Measurements from ENCODE around the gene KIF7.
"Not testable (repeated sequence)": the region's sequence is repeated elsewhere in the genome, so short reads cannot be mapped to it uniquely, and the experiment has no call there.

KIF7 gene, protein sequence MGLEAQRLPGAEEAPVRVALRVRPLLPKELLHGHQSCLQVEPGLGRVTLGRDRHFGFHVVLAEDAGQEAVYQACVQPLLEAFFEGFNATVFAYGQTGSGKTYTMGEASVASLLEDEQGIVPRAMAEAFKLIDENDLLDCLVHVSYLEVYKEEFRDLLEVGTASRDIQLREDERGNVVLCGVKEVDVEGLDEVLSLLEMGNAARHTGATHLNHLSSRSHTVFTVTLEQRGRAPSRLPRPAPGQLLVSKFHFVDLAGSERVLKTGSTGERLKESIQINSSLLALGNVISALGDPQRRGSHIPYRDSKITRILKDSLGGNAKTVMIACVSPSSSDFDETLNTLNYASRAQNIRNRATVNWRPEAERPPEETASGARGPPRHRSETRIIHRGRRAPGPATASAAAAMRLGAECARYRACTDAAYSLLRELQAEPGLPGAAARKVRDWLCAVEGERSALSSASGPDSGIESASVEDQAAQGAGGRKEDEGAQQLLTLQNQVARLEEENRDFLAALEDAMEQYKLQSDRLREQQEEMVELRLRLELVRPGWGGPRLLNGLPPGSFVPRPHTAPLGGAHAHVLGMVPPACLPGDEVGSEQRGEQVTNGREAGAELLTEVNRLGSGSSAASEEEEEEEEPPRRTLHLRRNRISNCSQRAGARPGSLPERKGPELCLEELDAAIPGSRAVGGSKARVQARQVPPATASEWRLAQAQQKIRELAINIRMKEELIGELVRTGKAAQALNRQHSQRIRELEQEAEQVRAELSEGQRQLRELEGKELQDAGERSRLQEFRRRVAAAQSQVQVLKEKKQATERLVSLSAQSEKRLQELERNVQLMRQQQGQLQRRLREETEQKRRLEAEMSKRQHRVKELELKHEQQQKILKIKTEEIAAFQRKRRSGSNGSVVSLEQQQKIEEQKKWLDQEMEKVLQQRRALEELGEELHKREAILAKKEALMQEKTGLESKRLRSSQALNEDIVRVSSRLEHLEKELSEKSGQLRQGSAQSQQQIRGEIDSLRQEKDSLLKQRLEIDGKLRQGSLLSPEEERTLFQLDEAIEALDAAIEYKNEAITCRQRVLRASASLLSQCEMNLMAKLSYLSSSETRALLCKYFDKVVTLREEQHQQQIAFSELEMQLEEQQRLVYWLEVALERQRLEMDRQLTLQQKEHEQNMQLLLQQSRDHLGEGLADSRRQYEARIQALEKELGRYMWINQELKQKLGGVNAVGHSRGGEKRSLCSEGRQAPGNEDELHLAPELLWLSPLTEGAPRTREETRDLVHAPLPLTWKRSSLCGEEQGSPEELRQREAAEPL (N-terminal part only)

GRCh38 chr15:89654847-89655805, at the start of gene KIF7:
Gene KIF7, minus strand, starts transcription at chr15:89655467. Its CDS starts 2,537 bp downstream, at chr15:89652930.
- DNase-seq, result no peak

DNA sequence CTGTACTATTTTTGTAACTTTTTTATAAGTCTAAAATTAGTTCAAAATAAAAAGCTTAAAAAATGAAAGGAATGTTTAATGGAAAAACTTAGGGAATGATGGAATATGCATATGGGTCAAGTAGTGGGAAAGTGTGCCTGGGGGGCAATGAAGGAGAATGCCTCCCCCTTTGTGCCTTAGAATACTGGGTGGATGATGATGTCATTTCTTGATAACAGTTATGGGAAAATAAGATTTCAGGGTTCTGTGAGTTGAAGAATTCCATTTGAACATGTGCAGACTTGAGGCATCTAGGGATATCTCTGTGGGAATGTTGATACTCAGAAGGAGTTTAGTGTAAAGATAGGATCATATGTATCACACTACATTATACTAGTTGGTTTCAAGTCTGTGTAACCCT, 49.1 kb upstream of the KIF7 start:
- no peak for DNase-seq

DNA sequence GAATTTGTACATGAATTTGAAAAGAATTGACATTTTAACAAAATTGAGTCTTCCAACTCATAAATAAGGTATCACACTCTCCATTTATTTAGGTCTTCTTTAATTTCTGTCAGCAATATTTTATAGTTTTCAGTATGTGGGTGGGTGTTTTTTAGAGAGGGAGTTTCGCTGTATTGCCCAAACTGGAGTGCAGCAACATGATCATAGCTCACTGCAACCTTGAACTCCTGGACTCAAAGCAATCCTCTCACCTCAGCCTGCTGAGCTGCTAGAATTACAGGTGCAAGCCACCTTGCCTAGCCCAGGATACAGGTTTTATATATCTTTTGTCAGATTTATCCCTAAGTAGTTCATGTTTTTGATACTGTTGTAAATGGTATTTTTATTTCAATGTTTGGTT, 39.9 kb upstream of the KIF7 start:
- no peak for DNase-seq

DNA sequence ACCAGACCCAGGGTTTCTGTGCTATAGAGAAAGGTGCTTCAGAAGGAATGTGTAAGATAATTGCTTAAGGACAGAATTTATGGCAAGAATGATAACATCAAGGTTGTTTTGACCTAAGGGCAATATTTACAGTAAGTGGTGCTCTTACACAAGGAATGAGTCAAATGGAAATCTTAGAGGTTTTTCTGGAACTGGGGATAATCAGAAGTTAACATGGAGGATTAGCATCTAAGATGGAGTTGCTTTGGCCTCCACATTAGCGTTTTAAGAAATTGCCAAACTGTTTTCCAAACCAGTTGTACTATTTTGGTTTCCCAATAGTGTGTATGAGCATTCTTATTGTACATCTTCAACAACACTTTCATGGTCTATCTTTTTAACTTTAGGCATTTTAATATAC, 38.4 kb upstream of the KIF7 start:
- DNase-seq, result no peak

DNA sequence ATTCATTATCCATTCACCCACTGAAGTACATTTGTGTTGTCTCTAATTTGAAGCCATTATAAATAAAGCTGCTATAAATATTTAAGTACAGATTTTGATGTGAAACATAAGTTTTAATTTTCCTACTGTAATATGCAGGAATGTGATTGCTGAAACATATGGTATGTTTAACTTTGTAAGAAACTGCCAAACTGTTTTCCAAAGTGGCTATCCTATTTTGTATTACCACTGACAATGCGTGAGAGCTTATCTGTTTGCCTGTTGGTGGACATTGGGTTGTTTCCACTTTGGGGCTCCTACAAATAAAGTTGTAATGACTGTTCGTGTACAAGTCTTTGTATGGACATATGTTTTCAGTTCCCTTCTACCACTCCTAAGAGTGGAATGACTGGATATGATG, 37.8 kb upstream of the KIF7 start:
- no peak for DNase-seq

- DNase-seq, result peak; percentile 3
These were observed 35.3 kb upstream of the KIF7 start, which contains the start of the genes PEX11A and WDR93 for GRCh38 chr15:89690276-89691218. Gene PEX11A, minus strand, starts transcription at chr15:89690754. Its CDS starts 122 bp downstream, at chr15:89690632. Gene WDR93, plus strand, starts transcription at chr15:89690811. Its CDS starts 10,936 bp downstream, at chr15:89701747.

GRCh38 chr15:89689930-89690275, 34.6 kb upstream of the KIF7 start:
- DNase-seq, result not testable (repeated sequence)

DNA sequence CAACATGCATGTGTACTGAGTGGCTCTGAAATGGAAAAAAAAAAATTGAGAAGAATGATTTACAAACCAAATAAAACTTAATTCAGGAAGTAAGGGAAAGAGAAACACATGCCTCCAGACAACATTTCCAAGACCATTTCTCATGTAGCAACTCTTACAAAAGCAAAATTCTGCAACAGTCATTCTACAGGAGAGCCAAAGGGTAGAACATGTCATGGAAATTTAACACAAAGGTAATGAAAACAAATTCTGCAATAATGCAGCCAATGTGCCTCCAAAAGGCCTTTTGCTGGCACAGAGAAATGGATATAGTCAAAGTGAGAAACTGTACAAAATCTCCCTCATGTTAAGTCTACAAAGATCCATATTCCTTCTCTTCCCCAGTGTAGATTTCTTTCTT, 31.3 kb upstream of the KIF7 start:
- no peak for DNase-seq

DNA sequence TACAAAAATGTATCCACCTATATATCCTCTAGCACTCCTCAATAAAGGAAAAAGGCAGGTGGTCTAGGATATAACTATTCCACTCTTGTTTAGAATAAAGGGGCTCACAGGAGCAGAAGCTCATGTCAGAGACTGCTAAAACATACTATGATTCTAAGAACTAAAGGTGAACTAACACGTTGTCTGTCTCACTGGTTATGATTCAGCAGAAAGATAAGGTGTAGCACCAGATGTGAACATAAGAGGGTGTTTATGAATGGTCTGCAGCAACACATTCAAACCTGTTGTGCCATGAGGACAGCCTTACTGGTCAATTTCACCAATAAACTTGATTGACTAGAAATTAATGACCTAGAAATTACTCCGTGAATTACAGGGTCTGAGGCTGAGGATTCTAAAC, 30.7 kb upstream of the KIF7 start:
- DNase-seq, result no peak

- DNase-seq, result no peak
These were observed 25.9 kb upstream of the KIF7 start for GRCh38 chr15:89681146-89681545.

DNA sequence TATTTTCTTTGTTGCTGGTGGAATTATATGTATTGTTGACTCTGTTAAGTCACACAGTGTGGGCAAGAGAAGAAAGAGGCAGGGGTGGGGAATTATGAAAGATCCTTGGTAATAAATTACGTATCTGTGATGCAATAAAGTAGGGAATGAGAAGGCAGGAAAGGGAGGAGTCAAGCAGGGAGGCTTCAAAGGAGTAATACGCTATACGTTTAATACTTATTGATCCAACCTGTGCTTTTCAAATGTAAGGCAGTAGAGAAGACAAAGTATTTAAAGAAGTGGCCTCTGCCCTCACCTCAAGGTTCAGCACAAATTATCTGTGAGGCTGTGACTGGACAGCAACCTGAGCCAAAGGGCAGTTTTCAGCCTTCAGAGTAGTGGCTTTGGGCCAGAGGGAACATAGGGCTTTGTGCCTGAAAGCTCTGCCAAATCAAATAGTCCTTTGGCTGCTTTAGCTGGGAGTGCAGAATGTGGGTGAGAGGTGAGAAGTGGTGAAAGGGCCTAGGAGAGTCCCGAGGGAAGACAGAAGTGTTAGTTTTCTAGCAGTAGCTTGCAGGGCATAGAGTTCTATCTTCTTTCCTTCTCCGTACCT, 25.1 kb upstream of the KIF7 start:
- no peak for DNase-seq

DNA sequence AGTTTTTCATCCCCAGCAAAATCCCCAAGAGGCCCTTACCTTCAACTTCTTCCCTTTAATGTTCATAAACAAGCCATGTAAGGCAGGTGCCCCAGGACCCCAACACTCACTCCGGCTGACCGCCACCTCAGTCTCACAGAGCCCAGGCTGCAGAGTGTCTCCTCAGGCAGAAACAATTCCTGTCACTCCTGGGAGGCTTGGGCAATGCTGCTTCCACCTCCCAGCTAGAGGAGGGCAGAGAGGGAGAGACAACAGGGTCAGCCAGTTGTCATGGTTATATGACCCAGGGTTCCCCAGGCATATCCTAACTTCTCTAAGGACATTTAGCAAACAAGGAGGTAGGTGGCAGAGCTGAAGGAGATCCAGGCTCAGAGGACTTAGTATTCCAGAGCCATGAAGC, 23.9 kb upstream of the KIF7 start, which contains the start of gene PLIN1:
Gene PLIN1 (minus strand): TSS at position 156 of the 400 bp plus-strand sequence. CDS start 1,878 bp downstream, outside the sequence.
- no peak for DNase-seq

DNA sequence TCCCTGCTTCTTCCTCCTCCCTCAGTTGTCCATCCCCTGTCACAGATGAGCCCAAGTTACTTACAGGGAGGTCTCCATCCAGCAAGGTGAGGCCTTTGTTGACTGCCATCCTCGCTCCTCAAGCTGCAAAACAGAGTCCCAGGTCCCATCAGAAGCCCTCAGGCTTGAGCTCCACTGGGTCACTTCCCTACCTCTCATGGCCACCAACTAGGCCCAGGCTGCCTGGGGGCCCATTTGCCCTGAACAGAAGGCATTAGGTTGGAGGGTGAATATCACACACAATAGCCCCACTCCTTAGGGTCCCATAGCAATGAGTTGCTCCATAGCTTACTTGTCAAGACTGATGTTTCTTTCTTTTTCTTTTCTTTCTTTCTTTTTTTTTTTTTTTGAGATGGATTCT, 22.1 kb upstream of the KIF7 start:
- DNase-seq, result no peak

DNA sequence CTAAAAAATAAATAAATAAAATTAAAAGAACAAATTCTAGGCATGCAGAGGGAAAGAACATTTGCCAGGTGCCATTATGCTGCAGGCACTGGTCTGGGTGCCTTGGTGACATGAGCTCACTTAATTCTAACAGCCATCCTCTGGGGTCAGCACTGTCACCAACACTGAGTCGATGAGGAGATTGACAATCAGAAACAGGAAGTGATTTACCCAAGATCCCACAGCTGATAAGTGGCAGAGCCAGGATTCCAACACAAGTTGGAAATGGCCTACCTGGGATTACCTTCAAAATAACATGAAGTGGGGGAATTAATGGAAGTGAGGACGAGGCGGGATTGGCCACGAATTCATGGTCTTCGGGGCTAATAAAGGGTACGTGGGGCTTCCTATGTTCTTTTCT, 20.3 kb upstream of the KIF7 start:
- DNase-seq, result no peak

GRCh38 chr15:89674526-89674925, 19.3 kb upstream of the KIF7 start:
- no peak for DNase-seq

DNA sequence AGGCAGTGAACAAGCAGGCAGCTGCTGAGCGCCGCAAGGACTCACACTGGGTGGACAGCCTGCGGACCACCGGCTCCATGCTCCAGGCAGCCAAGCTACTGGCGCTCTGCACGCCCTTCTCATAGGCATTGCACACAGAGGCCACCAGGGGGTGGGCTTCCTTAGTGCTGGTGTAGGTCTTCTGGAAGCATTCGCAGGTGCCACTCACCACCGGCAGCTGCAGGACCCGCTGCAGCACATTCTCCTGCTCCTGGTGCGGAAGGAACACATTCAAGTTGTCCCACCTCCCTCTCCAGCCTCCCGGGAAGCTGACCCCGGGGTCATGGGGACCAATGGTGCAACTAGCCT, 17.9 kb upstream of the KIF7 start:
- no peak for DNase-seq

DNA sequence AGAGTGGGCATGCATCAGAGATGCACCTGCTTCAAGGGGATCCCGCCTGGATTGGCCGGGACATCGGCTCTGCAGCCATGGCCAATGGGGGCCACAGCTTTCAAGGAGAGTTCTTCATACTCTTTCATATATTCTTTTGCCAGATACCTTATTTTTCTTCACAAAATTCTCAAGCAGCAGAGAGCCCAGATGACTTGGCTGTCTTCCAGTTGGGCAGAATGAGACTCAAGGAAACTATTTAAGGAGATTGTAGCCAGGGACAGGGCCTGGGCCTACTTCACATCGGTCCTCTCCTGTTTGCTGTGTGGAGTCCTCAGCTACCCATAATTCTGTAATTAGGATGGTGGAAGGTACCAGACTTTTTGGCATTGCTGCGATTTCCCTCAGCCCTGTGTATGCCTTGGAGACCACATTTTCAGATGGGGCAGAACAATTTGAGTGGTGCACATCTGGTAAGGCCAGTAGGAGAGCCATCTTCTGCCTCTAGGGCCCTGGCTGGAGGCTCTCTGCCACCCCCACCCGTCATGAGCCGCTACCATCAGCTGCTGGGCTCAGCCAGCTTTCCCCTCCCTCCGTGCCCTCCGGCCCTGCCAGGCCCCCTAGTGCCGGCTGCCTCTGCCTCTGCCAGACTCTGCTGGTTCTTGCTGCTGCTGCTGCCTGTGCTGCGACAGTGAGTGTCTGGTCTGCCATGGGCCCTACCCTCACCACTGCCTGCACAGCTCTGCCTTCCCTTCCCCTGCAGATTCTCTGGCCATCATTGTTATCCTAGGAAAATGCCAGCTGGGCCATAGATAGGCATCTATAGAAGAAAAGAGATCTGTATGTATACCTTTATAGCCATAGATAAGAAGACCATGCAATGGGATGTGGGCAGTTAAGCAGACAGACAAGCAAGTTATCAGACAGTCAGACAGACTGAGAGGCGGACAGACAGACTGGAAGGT, 17.2 kb upstream of the KIF7 start:
- no peak for DNase-seq

DNA sequence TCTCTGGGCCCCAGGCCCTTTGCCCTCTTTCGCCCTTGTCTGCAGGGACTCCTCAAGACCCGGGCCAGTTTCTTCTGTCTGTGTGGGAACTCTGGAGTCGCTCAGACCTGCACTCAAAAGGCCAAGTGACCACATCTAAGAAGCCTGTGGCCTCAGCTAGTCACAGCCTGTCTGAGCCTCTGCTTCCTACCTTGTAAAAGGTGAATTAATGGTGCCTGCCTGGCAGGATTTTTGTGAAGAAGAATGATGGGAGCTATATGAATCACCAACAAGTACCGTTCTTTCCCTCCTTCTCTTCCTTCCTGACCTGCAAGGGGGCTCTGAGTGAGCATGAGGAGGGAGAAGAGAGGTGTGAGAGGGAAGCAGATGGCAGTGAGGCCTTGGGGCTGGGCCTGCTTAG, 16.4 kb upstream of the KIF7 start:
- DNase-seq, result no peak

- DNase-seq, result no peak
These were observed 15.8 kb upstream of the KIF7 start for GRCh38 chr15:89670971-89671560.

Data from DMS 273 treated with DMSO at 0.1 percent for 48 hours (cell line).